Activated T-cell treated with anti-CD3 and anti-CD28 coated beads for 24 hours (primary cell): Measurements from ENCODE around the gene CDKN2B-AS1.

Source experiments
- DNase-seq: peaks from one replicate; pipeline ENCODE4 v3.0.0-alpha.2; 2020; ENCODE audit warnings: low read depth

The CDKN2B-AS1 gene

GRCh38 chr9:21982861-21983560 lies 11.6 kb upstream of the CDKN2B-AS1 start:
- no peak for DNase-seq

GRCh38 chr9:21983561-21983935 lies 11.0 kb upstream of the CDKN2B-AS1 start:
- no peak for DNase-seq

- no peak for DNase-seq
Measured at GRCh38 chr9:21984101-21984500, 10.5 kb upstream of the CDKN2B-AS1 start.

GRCh38 chr9:21985964-21986667 lies 8.5 kb upstream of the CDKN2B-AS1 start:
- no peak for DNase-seq

GRCh38 chr9:21988056-21988990 lies 6.3 kb upstream of the CDKN2B-AS1 start:
- DNase-seq = no peak

GRCh38 chr9:21989440-21990189 lies 5.0 kb upstream of the CDKN2B-AS1 start:
- DNase-seq = no peak

GRCh38 chr9:21991072-21991959 lies 3.3 kb upstream of the CDKN2B-AS1 start:
- no peak for DNase-seq

GRCh38 chr9:21993007-21993406 lies 1.6 kb upstream of the CDKN2B-AS1 start:
- no peak for DNase-seq

GRCh38 chr9:21993893-21994555 lies 567 bp upstream of the CDKN2B-AS1 start, which contains the start of gene CDKN2A:
Gene CDKN2A, minus strand, starts transcription at chr9:21994392.
- no peak for DNase-seq

GRCh38 chr9:21995006-21995665 lies 545 bp downstream of the CDKN2B-AS1 start:
- peak; percentile 45 for DNase-seq

GRCh38 chr9:21995666-21996398 lies 1.2 kb downstream of the CDKN2B-AS1 start:
- DNase-seq = no peak

- no peak for DNase-seq
Measured at GRCh38 chr9:21996438-21996837, 1.8 kb downstream of the CDKN2B-AS1 start.

- DNase-seq = no peak
Measured at GRCh38 chr9:21996858-21997257, 2.3 kb downstream of the CDKN2B-AS1 start.

GRCh38 chr9:21997480-21997879 lies 2.9 kb downstream of the CDKN2B-AS1 start:
- no peak for DNase-seq

GRCh38 chr9:21998026-21998425 lies 3.4 kb downstream of the CDKN2B-AS1 start:
- no peak for DNase-seq

- DNase-seq = no peak
Measured at GRCh38 chr9:22002038-22002437, 7.4 kb downstream of the CDKN2B-AS1 start.

GRCh38 chr9:22005021-22005701 lies 10.6 kb downstream of the CDKN2B-AS1 start:
- no peak for DNase-seq
